Measurements from ENCODE around the gene CCL2.

CCL2 gene

DNA sequence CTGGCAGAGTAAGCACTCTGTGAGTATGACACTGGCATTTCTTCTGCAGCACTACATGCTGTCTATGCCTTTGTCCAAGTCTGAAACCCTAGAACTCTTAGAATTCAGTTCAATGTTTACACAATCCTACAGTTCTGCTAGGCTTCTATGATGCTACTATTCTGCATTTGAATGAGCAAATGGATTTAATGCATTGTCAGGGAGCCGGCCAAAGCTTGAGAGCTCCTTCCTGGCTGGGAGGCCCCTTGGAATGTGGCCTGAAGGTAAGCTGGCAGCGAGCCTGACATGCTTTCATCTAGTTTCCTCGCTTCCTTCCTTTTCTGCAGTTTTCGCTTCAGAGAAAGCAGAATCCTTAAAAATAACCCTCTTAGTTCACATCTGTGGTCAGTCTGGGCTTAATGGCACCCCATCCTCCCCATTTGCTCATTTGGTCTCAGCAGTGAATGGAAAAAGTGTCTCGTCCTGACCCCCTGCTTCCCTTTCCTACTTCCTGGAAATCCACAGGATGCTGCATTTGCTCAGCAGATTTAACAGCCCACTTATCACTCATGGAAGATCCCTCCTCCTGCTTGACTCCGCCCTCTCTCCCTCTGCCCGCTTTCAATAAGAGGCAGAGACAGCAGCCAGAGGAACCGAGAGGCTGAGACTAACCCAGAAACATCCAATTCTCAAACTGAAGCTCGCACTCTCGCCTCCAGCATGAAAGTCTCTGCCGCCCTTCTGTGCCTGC is at the start of gene CCL2:
Gene CCL2 (plus strand): TSS at position 635 of the 730 bp plus-strand sequence. CDS start 65 bp downstream, at position 700.
- TF ChIP-seq ZFX (IDR thresholded peaks at IDR 0.05), result no peak
- TF ChIP-seq, protein P1, sequence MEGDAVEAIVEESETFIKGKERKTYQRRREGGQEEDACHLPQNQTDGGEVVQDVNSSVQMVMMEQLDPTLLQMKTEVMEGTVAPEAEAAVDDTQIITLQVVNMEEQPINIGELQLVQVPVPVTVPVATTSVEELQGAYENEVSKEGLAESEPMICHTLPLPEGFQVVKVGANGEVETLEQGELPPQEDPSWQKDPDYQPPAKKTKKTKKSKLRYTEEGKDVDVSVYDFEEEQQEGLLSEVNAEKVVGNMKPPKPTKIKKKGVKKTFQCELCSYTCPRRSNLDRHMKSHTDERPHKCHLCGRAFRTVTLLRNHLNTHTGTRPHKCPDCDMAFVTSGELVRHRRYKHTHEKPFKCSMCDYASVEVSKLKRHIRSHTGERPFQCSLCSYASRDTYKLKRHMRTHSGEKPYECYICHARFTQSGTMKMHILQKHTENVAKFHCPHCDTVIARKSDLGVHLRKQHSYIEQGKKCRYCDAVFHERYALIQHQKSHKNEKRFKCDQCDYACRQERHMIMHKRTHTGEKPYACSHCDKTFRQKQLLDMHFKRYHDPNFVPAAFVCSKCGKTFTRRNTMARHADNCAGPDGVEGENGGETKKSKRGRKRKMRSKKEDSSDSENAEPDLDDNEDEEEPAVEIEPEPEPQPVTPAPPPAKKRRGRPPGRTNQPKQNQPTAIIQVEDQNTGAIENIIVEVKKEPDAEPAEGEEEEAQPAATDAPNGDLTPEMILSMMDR (conservative IDR thresholded peaks at IDR 0.05), result no peak
- H3K27ac ChIP-seq, result no peak within 1 kb of the TSS

DNA sequence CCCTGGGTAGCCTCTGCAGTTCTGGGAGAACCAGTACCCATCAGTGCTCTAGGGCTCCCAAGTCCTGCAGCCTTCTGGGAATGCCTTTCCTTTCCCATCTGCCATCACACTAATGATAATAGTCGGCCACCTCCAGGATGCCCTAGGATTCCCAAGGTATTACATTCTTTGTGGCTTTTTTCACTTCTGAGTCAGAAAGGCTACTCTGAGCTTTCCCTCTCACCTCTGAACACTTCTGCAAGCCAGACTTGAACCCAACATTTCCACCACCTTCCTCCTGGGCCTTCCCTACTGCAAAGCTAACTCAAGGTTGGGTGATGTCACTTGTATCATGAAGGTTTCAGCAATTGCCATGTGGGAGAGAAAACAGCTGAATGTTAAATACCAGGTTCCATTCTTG is 49.7 kb upstream of the CCL2 start:
- TF ChIP-seq, protein P1 (conservative IDR thresholded peaks at IDR 0.05), result no peak
- no peak overlapping the region for H3K27ac ChIP-seq

DNA sequence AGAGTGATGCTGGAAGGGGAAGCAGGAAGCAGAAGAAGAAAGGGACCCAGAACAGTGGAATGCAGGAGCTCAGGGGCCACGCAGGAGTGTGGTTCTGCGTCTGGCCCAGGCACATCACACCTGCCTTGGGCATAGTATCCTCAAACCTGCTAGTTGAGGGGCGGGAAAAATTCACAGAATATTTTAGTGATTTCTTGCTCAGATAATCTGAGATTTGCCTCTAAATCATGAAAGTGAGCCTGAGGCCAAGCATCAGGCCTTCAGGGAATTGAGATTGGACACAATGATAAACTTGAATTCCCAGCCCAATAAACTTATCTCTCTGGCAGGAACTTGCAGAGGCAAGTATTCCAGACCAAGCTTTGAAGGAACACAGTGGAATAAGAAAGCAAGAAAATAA is 48.5 kb upstream of the CCL2 start:
- no peak overlapping the region for H3K27ac ChIP-seq
- no peak for TF ChIP-seq ZFX (IDR thresholded peaks at IDR 0.05)
- TF ChIP-seq, protein P1 (conservative IDR thresholded peaks at IDR 0.05), result no peak

DNA sequence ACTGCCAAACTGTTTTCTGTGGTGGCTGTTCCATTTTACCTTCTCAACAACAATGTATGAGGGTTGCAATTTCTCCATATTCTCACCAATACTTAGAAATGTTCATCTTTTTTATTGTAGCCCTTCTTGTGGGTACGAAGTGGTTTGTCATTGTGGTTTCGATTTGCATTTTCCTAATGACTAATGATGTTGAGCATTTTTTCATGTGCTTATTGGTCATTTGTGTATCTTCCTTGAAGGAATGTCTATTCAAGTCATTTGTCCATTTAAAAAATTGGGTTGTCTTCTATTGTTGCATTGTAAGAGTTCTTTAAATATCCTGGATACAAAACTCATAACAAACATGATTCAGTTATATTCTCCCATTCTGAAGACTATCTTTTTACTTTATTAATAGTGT is 47.5 kb upstream of the CCL2 start:
- TF ChIP-seq, protein P1 (conservative IDR thresholded peaks at IDR 0.05), result no peak
- no peak overlapping the region for H3K27ac ChIP-seq

DNA sequence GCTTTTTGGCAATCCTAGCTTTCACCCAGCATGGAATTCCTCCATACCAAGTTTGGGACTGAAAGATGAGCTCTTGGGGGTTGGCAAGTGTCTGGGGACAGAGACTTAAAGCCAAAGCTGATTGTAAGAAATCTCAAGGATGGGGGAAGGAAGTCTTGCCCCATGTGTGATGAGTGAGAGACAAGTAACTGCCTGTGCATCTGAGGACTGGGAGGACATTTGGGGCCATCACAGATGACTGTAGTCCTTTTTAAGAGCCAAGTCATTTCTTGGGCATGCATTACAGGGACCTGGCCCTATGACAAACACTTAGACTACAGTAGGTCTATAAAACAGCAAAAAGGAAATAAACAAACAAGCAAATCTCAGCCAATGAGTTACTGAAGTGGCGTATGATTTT is 36.3 kb upstream of the CCL2 start:
- TF ChIP-seq ZFX (IDR thresholded peaks at IDR 0.05), result no peak
- TF ChIP-seq, protein P1 (conservative IDR thresholded peaks at IDR 0.05), result no peak
- no peak overlapping the region for H3K27ac ChIP-seq

DNA sequence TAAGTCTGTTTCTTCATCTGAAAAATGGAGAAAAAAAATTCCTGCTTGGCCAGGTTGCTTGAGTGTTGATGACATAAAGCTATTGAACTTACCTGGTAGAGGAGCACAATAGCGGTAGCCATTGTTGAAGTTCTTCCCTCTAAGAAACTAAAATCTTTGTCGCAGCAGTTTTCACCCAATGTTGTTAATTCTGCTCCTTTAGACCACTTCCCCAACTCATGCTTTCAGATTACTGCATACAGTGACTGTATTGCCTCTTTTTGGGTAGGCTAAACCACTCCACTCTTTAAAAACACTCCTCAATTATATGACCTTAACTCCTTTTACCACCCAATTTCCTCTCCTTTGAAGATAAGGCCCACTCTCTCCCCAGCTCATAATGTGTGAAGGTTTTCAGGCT is 35.7 kb upstream of the CCL2 start:
- no peak overlapping the region for H3K27ac ChIP-seq
- no peak for TF ChIP-seq ZFX (IDR thresholded peaks at IDR 0.05)
- TF ChIP-seq, protein P1 (conservative IDR thresholded peaks at IDR 0.05), result no peak

DNA sequence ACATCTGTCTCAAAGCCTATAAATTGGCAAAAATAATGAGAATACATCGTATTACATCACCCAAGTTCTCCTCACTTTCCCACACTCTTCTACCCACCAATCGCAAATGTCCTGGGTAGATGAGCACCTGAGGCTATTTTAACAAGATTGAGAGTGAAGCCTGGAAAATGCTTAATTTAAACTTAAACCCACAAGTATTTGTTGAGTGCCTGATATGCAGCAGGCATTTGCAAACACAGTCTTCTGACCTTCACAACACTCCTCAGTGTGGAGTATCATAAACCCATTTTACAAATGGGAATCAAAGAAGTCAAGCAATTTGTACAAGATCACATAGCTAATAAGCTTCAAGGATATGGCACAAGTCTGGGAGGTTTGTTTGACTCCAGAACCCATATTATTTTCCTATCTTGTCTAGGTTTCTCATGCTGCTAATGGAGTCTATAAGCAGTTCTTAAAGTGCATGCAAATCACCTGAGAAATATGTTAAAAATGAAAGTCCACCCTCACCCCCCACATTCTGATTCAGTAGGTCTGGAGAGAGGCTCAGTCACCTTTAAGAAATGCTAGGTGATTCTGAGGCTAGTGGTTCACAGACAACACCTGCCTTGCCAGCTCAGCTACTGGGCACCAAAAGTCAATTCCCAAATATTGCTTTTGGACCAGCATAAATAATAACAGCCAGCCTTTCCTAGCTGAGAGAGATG is 34.9 kb upstream of the CCL2 start:
- TF ChIP-seq, protein P1 (conservative IDR thresholded peaks at IDR 0.05), result no peak
- TF ChIP-seq ZFX (IDR thresholded peaks at IDR 0.05), result no peak
- H3K27ac ChIP-seq, result no peak overlapping the region
